Muscle of back (tissue), 13 donors: ENCODE results near the gene PROSER2. TPM values are rescaled to one million over a fixed set of nuclear protein-coding genes. Genes with fewer than 3 reads are reported as not detected.

ENCODE experiments used
- DNase-seq, 3 donors: peaks; one replicate each; pipeline versions ENCODE4 v3.0.0 to v3.0.0-alpha.2; 2013
- long read RNA-seq, 9 donors: transcript quantifications; one replicate each; lab custom pipeline, GENCODE V29; 2026
- polyA plus RNA-seq, 10 donors: library from polyadenylated mRNA; unstranded; fragments of 120-200 nt; gene quantifications; one replicate each; pipeline ENCODE4 v1.2.1, GENCODE V29; 2013; ENCODE audit not compliant: insufficient read length in 10 of 10

The PROSER2 gene
- 1 to 10 TPM; 3.4 to 7.8 (median 4.9) TPM for polyA plus RNA-seq
- long read RNA-seq, donor 1, transcript PROSER2-201 (4 exons, 3,333 nt), result major isoform, 5 of 8 reads
- long read RNA-seq, donor 1, partial matches to known transcripts, result 0 of 8 reads
- long read RNA-seq, donor 1, other reads (novel, unspliced or antisense), result 0 of 8 reads
- long read RNA-seq, donor 2, transcript PROSER2-202 (1 exons, 1,232 nt), result major isoform, 5 of 9 reads
- long read RNA-seq, donor 2, partial matches to known transcripts, result 0 of 9 reads
- long read RNA-seq, donor 2, other reads (novel, unspliced or antisense), result 0 of 9 reads
- long read RNA-seq, donor 3, result 0 reads
- long read RNA-seq, donor 4, partial matches to known transcripts, result 0 of 7 reads
- long read RNA-seq, donor 4, other reads (novel, unspliced or antisense), result 0 of 7 reads
- long read RNA-seq, donor 5, partial matches to known transcripts, result 59 of 64 reads
- long read RNA-seq, donor 5, other reads (novel, unspliced or antisense), result 0 of 64 reads
- long read RNA-seq, donor 6, partial matches to known transcripts, result 0 of 3 reads
- long read RNA-seq, donor 6, other reads (novel, unspliced or antisense), result 0 of 3 reads
- long read RNA-seq, donor 7, partial matches to known transcripts, result 0 of 1 reads
- long read RNA-seq, donor 7, other reads (novel, unspliced or antisense), result 0 of 1 reads
- long read RNA-seq, donor 8, partial matches to known transcripts, result 0 of 2 reads
- long read RNA-seq, donor 8, other reads (novel, unspliced or antisense), result 0 of 2 reads
- long read RNA-seq, donor 9, partial matches to known transcripts, result 0 of 1 reads
- long read RNA-seq, donor 9, other reads (novel, unspliced or antisense), result 0 of 1 reads

DNA sequence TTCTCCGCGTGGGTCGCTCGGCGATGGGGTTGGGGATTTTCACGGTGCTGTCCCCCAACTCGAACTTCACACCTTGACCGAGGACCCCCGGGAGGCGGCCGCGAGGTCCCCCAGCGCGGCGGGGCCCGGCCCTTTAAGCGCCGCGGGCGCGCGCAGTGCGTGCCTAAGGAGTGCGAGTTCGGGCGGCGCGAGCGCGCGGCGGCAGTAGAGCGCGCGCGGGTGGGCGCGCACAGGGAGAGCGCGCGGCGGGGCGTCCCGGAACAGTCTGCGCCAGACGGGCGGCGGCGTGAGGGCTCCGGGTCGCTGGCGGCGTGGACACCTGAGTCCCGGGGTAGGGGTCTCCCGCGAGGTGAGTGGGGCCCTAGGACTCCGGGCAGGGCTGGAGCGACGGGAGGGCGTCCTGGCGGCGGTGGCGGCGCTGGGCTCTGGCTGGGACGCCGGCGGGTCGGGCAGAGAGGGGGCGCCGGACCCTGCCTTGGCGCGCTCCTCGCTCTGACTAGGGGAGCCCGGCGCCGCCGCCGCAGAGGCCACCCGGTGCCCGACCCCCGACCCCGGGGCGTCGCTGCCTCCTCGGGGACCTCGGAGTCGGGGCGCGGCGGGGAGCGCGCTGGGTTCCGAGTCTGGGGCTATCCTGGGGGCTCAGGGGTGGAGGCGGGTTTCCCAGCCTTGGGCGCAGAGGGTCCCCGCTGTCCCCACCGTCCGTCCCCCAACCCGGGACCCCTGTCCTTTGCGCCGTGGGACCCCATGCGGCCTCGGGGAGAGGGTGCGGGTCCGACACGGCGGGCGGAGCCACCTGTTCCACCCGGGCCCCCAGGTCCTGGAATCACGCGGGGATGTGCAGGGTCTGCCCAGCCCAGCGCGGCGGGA is at the start of gene PROSER2:
Gene PROSER2, plus strand, starts transcription at position 235 of the 867 bp plus-strand sequence. CDS start 28,722 bp downstream, outside the sequence.
- peak; percentile 54 to 85 (median 83) for DNase-seq

GRCh38 chr10:11773761-11774441 is 49.3 kb upstream of the PROSER2 start:
- DNase-seq, result no peak

GRCh38 chr10:11775412-11775811 is 47.7 kb upstream of the PROSER2 start:
- no peak for DNase-seq

GRCh38 chr10:11776080-11776479 is 47.1 kb upstream of the PROSER2 start:
- DNase-seq, result no peak

DNA sequence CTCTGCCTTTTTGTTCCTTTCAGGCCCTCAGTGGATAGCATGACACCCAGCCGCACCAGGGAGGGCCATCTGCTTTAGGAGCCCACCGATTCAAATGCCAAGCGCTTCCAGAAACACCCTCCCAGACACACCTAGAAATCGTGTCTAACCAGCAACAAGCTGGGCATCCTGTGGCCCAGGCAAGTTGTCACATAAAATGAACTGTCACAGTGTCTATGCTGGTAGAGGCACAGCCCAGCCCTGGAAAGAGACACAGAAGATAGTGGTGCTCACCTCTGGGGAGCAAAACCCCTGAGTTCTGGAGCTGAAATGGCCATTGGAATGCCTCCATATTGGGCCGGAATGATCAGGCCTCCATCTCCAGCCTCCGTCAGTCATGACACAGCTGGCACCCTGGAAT is 42.0 kb upstream of the PROSER2 start:
- no peak for DNase-seq

- DNase-seq, result peak; percentile 33 to 71 (median 47)
Observed at GRCh38 chr10:11782793-11783557, 40.2 kb upstream of the PROSER2 start.

DNA sequence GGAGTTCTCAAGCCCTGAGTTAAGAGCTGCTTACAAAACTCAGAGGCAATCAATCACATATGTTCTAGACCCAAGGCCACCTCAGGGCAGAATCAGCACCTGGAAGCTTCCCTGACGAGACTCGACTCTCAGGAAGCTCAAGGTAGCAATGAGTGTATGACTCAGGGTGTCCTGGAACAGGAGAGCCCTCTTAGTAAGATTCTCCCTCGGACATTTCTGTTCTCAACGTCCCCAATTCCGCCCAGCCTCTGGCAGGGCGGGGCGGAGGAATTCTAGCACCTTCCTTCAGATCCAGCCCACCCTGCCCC is 39.6 kb upstream of the PROSER2 start:
- no peak for DNase-seq

DNA sequence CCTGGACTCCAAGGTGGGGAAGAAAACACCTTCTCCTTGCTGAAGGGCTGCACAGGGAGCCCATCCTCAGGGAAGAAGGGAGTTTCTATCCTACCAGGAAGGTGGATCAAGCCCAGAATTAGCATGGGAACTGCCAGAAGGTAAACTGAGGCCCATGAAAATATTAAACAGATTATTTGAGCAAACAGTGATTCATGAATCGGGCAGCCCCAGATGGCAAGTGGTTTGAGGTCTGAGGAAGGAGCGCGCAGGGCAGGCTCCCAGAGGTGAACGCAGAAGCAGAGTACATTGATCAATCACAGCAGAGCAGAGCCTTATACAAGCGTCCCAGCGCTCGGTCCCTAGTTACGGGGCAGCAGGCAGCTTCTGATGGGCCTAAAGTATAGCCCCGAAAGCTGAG is 35.8 kb upstream of the PROSER2 start:
- DNase-seq, result no peak

DNA sequence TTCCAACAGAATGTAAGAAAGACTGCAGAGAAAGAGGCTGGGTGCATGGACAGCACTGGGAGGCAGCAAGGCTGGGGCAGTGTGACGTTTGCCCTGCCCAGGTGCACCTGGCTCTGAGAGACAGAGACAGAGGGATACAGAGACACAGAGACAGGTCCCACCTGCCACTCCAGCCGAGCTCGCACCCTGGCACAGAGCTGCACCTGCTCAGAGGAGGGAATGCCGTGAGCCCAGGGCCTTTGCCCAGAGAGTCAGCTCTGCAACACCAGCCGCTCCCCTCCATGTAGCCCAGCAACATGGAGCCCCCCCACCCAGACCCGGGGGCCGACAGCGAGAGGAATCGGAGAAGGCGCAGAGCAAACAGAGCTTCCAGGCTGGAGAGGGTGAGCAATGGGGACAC is 35.3 kb upstream of the PROSER2 start:
- DNase-seq, result no peak

DNA sequence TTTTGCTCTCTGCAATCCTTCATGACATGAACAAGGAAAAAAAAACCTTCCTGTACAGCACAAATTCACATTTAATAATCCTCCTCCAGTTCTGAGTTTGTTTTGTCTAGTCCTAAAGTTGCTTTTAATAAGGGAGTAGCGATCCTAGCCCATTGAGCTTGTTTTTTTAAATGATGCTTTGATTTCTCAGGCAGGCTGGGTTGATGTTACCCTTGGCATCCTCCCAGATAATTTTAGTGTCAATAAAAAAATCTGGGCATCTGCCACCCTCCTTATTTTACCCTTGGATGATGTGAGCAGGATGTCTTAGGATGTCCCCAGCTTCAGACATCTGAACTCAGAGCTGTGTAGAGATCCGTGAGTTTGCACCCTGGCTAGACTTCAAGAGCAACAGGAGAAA is 33.9 kb upstream of the PROSER2 start:
- DNase-seq, result no peak

GRCh38 chr10:11789956-11790355 is 33.2 kb upstream of the PROSER2 start:
- DNase-seq, result no peak

DNA sequence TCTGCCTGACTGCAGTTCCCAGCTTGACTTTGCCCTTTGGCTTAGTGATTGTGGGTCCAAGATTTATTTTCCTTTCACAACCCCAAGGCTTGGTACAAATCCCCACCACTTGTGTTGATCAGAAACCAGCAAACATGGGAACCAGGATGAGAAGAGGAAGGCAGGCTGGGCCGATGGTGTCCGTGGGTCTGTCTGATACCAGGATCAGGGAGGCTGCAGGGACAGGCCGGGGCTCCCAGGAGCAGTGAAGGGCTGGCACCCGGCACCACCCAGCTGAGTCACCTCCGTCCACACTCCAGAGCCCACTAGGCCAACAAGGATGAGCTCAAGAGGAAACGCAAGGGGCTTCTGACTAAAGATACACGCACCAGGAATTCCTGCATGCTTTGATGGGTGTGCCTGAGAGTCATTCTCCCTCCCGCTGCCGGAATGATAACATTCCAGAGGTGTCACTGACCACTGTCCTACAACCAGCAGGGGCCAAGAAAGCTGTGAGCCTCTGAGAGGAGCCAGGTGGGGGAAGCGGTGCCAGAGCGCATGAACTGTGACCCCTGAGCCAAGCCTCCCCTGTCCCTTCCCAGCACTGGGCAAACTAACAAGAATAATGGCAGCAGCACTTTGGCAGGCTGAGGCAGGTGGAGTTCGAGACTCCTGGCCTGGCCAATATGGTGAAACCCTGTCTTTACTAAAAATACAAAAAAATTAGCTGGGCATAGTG is 29.2 kb upstream of the PROSER2 start:
- DNase-seq, result no peak

DNA sequence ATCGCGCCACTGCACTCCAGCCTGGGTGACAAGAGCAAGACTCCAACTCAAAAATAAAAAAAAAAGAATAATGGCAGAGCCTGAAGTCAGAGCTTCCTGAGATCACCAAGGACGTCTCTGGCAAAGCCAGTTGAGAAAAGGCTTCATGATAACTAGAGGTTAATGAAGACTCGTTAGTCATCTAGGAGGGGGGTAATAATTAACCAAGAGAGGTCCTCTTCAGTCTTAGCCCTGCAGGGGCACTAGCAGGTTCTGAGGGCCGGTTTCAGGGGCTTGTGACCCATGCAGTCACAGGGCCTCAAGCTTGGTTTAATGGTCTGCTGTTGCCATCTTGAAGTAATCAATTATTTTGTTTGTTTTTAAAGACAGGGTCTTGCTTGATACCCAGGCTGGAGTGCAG is 28.6 kb upstream of the PROSER2 start:
- DNase-seq, result no peak

GRCh38 chr10:11795101-11795920 is 27.8 kb upstream of the PROSER2 start:
- DNase-seq, result no peak

DNA sequence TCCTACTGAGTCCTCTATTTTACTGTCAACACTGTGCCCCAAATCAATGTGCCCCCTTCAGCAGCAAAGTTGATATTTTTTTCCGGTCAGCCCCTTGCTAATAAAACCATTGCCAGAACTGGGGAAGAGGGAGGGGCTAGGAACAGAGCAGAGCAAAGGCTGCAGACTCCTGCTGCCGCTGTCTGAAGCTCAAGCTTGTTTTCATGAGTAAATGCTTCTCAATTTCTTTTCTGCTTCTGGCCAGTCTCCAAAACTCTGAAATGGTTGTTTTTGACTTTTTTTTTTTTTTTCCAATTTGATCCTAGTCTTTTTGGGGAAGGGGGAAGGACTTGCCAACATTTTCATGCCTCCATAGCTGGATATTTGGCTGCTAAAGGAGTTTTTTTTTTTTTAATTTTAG is 26.7 kb upstream of the PROSER2 start:
- peak in 2 of 3 donors; percentile 30 to 41 for DNase-seq

DNA sequence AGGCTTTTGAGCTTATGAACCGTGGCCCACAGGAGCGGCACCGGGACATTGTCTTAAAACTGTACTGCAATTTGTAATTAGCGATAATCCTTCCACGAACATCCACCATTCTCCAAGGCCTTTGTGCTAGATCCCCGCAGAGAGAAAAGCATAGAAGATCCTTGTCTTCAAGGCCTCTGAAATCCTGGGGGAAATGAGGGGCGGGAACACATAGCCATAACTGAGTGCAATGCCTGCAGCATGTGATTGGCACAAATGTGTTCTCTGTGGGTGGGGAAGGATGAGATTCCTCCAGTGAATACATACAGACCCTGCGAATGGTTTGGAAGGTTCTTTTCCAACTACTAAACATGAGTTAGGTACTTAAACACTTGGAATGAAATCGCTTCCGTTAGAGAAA is 25.9 kb upstream of the PROSER2 start:
- no peak for DNase-seq

DNA sequence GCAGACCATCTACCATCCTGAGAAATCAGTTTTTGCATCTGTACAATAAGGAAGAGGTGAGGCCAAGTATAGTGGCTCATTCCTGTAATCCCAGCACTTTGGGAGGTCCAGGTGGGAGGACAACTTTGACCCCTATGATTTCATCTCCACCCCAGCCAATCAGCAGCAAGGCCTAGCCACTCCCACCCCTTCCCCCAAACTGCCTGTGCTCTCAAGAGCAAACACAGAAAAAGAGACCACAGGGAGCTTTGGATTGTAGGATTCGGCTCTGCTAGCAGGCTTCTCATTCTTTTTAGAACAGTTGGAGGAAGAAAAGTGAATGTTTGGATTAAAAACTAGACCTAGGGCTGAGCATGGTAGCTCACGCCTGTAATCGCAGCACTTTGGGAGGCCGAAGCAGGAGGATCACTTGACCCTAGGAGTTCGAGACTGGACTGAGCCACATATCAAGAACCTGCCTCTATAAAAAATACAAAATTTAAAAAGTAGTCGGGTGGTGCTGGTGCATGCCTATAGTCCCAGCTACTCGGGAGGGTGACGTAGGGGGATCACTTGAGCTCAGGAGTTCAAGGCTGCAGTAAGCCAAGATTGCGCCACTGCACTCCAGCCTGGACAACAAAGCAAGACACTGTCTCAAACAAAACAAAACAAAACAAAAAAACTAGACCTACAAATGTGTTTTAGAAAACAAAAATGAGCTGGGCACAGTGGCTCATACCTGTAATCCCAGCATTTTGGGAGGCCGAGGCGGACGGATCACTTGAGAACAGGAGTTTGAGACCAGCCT is 25.1 kb upstream of the PROSER2 start:
- DNase-seq, result no peak
